Activated naive CD4-positive, alpha-beta T cell treated with anti-CD3 and anti-CD28 coated beads, Interleukin-2, amount 50 U/mL, for 72 hours (primary cell): Measurements from ENCODE around the gene SUMF1. TPM values are rescaled to one million over a fixed set of nuclear protein-coding genes. Genes with fewer than 3 reads are reported as not detected.

Experiments used
- ATAC-seq, 2 donors: fragments of 150-1000 bp; cut with Tn5 transposase; 2 replicates each; pipeline ENCODE4 v1.10.0; 2021; ENCODE audit warnings: mild to moderate bottlenecking in 2 of 2, moderate library complexity in 2 of 2
- DNase-seq, 2 donors: peaks; one replicate each; pipeline ENCODE4 v3.0.0; 2021 to 2022; ENCODE audit warnings: low spot score in 2 of 2
- H3K27ac Mint-ChIP-seq, 2 donors: one replicate each; pipeline ENCODE4 v1.8.0; 2022; ENCODE audit warnings: mild to moderate bottlenecking in 2 of 2, mixed read lengths in 2 of 2
- H3K36me3 Mint-ChIP-seq, 2 donors: one replicate each; pipeline ENCODE4 v1.8.0; 2022; ENCODE audit warnings: mixed read lengths in 2 of 2
- H3K9me3 Mint-ChIP-seq, 2 donors: one replicate each; pipeline ENCODE4 v1.8.0; 2022; ENCODE audit warnings: mixed read lengths in 2 of 2
- total RNA-seq, 2 donors: library from RNA; stranded (reverse); gene quantifications; one replicate each; pipeline ENCODE4 v1.2.3, GENCODE V29; 2022

Gene SUMF1
- total RNA-seq, 2 donors from 2014 or later = 4.8 to 6.2 TPM

DNA sequence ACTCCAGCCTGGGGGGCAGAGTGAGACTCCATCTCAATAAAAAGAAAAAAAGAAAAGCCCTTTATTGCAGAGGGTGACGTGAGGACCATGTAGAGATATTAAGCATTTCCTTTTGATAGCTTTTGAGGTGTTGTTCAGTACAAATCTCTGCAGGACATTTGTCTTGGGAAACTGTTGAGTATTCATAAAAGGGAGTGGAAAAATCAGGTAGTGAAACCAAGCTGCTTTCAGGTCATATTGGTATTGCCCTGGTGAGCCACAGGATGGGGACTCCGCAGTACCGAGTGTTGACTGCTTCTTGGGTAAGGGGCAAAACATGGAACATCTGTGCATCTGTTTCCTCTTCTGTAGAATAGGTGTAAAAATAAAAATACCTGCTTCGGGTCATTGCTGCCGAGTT lies 36.0 kb upstream of the SUMF1 start:
- Mint-ChIP-seq H3K9me3 (no peaks in the 10 kb centered on the region), H3K36me3 (no peaks in the 10 kb centered on the region), H3K27ac (peak overlapping the region in 1 of 2 donors; percentile 87)
- ATAC-seq (no peak), DNase-seq (no peak)

DNA sequence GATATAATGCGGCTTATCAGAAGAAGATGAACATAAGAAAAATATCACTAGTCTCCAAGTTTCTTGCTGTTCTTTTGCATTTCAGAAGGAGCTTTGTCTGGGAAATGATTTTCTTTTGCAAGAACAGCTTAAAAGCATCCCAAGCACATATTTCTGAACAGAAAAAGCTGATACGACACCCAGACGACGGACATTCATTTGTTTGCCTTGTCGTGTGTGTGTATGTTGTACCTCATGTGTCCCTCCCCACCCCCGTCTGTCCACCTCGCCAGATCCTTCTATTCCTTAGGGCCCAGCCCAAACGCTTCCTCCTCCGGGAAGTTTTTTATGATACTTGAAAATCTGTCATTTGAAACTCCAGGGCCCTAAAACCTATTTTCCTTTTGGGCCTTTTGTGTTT lies 34.9 kb upstream of the SUMF1 start:
- H3K27ac Mint-ChIP-seq = no peak overlapping the region
- H3K9me3 Mint-ChIP-seq = no peaks in the 10 kb centered on the region
- no peaks in the 10 kb centered on the region for H3K36me3 Mint-ChIP-seq
- ATAC-seq (no peak), DNase-seq (no peak)

DNA sequence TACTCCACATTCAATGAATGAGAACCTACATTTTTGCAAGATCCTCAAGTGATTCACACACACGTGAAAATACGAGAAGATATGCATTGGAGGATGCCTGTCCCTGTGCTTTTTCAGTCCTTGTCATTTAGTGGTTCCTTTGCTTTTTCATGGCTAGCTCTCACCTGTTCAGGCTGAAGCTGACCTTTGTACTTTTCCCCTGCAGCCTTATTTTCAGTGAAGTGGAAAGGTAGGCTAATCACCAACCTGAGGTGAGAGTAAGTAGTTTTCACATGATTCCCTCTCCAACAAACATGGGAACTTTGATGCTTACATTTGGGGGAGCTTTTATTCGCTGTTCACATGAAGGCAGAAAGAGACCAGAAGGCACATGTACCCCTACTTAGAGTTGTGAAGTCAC lies 34.4 kb upstream of the SUMF1 start:
- DNase-seq = no peak
- Mint-ChIP-seq H3K9me3 (no peaks in the 10 kb centered on the region), H3K36me3 (no peaks in the 10 kb centered on the region), H3K27ac (no peak overlapping the region)
- no peak for ATAC-seq

DNA sequence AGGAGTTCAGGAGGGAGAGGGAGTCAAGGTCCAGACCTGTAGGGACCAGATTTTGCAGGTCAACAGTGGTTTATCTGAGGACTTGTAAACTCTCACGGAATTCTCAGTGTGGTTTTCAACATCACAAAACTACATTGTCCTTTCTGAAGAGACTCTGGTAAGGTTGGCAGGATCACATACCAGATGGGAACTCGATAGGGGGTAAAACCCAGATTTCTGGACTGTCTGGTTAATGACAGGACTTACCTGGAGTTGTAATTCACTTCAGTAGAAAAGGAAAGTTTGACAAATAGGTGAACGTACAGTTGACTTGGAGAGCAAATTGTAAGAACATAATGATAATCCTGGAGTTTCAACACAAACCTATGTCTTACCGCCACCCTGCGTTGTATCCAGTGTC lies 31.4 kb upstream of the SUMF1 start:
- ATAC-seq = no peak
- DNase-seq = no peak
- Mint-ChIP-seq H3K27ac (no peak overlapping the region), H3K9me3 (no peaks in the 10 kb centered on the region), H3K36me3 (peaks cover 0 to 13% of the 10 kb centered on the region in 2 donors)

DNA sequence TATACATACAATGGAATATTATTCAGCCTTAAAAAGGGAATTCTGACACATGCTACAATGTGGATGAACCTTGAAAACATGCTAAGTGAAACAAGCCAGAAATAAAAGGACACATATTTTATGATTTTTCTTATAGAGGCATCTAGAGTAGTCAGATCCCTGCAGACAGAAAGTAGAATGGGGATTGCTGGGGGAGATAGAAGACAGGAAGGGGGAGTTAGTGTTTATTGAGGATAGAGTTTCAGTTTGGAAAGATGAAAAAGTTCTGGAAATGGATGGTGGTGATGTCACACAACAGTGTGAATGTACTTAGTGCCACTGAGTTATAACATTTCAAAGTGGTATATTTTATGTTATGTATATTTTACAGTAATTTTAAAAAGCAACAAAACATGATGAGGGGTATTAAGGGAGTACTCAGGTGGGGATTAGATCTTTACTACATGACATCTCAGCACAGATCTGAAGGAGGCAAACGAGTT lies 30.8 kb upstream of the SUMF1 start:
- H3K9me3 Mint-ChIP-seq = no peaks in the 10 kb centered on the region
- DNase-seq (no peak), ATAC-seq (no peak)
- peak overlapping the region in 1 of 2 donors; percentile 56 for H3K27ac Mint-ChIP-seq
- peaks cover 0 to 13% of the 10 kb centered on the region in 2 donors for H3K36me3 Mint-ChIP-seq

DNA sequence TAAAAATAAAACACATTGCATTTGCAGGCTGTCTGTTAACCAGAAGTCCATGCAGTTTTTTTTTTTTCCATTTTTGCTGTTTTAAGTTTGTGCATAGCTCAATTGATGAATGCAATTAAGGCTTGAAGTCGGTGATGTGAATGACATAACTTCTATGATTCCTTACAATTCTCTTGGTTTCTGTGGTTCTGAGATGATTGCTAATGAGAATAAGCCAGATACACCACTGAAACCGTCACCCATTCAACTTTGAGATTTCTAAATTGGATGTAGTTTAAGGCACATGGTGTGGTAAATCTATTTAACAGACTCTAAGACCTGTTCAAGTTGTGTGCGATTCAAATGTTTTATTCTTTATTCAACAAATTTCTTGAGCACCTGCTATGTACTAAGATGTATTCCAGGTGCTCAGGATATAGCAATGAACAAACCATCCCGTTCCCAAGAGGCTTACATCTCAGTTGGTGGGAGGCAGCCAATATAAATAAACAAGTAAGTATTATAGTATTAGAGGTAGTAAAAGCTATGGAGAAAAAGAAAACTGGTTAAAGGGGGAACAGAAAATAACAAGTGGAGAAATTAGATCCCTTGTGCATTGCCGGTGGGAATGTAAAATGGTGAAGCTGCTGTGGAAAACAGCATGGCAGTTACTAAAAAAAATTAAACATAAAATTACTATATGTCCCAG lies 30.1 kb upstream of the SUMF1 start:
- H3K9me3 Mint-ChIP-seq = no peaks in the 10 kb centered on the region
- no peak for DNase-seq
- no peak overlapping the region for H3K27ac Mint-ChIP-seq
- H3K36me3 Mint-ChIP-seq = peaks cover 0 to 13% of the 10 kb centered on the region in 2 donors
- ATAC-seq = no peak

DNA sequence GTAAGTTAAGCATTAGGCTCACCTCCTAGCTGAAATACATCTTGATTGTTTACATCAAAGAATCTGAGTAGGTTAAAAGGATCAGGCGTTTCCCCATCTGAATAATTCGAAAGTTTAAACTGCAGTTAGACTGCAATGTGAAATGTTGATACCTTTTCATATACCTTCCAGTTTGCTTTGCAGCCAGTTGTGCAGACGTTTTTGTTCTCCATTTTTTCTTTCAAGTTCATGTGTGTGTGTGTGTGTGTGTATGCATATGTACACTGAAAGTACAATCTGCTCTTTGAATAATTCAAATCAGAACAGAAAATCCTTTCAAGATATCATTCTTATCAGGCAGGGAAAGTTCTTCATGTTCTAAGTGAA lies 29.0 kb upstream of the SUMF1 start:
- Mint-ChIP-seq H3K27ac (peak overlapping the region in 1 of 2 donors; percentile 85), H3K36me3 (peaks cover 0 to 13% of the 10 kb centered on the region in 2 donors)
- DNase-seq = no peak

DNA sequence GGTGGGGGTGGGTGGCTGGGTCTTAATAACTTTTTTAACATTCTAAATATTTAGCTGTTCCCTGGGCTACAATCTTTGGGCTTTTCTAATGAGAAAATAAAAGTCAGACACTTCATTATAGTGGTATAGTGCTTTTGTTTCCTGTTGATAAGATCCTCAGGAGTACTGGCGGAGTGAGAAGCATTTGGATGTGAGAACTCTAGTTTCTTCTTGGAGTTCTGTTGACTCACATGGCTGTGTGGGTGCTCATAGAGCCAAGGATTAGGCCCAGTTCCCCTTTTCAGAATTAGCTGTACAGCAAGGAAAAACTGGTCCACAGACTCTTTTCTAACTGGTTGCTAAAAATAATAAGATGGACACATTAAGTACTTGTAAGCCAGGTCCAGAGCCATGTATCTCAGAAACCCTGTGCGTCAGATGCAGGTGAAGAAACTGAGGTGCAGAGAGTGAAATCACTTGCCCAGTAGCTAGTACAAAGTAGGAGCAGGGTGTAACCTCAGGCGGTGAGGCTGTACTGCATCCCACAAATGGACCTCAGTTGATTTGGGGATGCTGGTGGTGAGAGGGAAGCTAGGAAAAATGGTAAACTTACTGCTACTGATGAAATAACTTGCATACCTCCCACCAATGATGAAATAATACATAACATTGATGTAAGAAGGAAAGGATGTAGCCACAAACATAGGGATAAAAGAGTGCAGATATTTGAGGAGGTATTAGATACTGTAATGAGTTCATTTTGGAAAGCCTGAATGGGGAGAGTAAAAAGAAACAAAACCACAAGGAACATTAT lies 28.4 kb upstream of the SUMF1 start:
- Mint-ChIP-seq H3K9me3 (no peaks in the 10 kb centered on the region), H3K36me3 (peaks cover 0 to 13% of the 10 kb centered on the region in 2 donors), H3K27ac (peak overlapping the region; percentile 6 to 93)
- DNase-seq = no peak
- ATAC-seq = peak in 1 of 2 donors; percentile 1

More for the DNA sequence above, 29.0 kb upstream of the SUMF1 start:
- H3K9me3 Mint-ChIP-seq = no peaks in the 10 kb centered on the region
- peak in 1 of 2 donors; percentile 54 for ATAC-seq

DNA sequence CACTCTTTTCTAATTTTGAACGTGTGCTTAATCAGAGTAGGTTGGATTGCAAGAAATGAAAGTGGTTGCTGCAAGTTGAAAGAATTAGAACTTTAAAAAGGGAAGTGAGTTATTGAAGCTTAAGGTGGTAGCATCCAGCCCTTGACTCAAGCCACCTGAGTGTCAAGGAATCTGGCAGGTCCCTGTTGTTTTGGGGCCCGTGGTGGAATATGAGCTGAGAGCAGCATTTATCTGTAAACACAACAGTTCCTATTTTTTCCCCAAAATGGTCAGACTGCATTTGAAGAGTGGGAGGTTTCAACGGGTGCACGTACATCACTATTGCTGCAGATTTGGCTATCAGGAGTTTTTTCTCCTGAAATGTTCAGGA lies 27.8 kb upstream of the SUMF1 start:
- DNase-seq (no peak), ATAC-seq (no peak)
- Mint-ChIP-seq H3K9me3 (no peaks in the 10 kb centered on the region), H3K27ac (peak overlapping the region; percentile 93 to 95), H3K36me3 (peaks cover 0 to 13% of the 10 kb centered on the region in 2 donors)

DNA sequence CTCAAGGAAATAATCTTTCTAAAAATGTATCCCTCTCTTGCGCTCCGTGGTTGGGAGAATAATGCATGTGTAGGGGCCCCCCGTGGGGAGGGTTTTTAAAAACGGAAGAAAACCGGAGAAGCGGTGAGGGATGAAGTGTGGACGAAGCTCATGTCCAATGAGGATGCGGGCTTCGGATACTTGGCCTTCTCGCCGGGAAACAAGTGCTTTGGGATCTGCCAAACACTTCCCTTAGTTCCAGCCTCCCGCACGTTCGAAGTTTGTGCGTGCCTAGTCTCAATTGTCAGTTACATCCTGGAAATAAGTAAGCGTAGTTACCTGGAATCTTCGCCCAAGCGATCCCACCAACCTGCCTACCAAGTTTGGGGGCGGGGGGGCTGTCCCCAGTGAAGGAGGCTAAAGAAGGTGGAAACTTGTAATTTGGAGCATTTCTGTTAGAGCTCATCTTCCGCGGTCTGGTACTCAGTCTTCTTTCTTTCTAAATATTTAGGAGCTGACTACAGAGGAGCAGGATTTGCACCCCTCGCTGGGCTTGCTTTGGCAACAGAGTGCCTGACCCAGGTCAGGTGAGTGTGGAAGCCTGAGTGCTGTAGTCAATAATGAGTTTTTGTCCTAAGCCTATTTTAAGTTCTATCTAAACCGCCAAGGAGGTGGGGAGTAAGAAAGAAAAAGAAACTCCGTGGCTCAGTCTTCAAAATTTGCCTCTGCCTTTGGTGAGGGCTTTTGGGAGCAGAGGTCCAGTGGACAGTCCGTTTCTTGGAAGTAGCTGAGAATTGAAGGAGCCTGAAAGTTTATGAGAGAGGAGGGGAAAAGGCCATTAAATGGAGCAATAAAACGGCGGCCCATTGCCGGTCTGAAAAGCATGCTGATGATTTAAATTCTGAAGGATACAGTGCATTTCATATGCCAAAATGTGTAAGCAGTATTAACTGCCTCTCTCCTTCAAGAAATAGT lies 27.1 kb upstream of the SUMF1 start:
- Mint-ChIP-seq H3K27ac (peak overlapping the region; percentile 93 to 95), H3K9me3 (no peaks in the 10 kb centered on the region), H3K36me3 (peaks cover 0 to 13% of the 10 kb centered on the region in 2 donors)
- no peak for ATAC-seq
- peak in 1 of 2 donors; percentile 14 for DNase-seq

DNA sequence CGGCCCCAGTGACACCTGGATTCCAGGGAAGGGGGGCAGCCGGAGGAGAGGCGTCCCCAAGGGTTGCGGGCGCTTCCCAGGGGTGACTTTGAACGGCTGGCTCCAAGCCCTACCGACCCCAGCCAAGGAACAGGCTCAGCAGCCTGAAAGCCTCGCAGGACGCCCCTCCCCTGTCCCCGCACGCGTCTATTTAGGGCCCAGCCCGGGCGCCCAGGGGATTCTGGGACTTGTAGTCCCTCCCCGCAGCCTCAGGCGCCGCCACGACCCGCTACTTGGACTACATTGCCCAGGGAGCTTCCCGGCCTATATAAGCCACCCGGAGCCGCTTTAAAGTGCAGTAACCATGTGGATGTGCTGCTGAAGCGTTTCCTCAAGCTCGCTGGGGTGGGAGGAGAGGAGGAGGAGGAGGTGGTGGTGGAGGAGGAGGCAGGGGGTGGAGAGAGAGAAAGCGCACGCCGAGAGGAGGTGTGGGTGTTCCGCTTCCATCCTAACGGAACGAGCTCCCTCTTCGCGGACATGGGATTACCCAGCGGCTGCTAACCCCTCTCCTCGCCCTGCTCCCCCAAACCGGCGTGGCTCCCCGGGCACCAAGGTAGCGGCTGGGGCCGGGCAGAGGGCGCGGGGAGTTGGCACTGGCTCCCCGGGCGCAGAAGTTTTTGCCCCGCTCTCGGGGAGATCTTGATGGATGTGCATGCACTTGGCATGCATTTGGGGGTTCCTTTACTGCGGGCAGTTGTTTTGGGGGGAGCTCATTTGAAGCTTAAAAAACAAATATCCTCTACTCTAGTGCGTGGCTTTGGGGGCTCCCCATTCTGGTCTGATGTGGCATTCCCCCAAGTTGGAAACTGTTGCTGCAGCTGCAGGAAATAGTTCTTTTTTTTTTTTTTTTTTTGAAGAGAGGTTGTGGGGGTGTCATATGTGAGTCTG lies 26.2 kb upstream of the SUMF1 start, which contains the start of gene ITPR1:
TSS of gene ITPR1 (plus strand) at position 335 of the 927 bp plus-strand sequence. CDS start 23,144 bp downstream, outside the sequence.
- Mint-ChIP-seq H3K36me3 (peaks cover 0 to 13% of the 10 kb centered on the region in 2 donors), H3K27ac (peak within 1 kb of the TSS; percentile 93 to 95), H3K9me3 (no peaks in the 10 kb centered on the region)
- DNase-seq = peak; percentile 94 to 97
- peak; percentile 89 to 94 for ATAC-seq

DNA sequence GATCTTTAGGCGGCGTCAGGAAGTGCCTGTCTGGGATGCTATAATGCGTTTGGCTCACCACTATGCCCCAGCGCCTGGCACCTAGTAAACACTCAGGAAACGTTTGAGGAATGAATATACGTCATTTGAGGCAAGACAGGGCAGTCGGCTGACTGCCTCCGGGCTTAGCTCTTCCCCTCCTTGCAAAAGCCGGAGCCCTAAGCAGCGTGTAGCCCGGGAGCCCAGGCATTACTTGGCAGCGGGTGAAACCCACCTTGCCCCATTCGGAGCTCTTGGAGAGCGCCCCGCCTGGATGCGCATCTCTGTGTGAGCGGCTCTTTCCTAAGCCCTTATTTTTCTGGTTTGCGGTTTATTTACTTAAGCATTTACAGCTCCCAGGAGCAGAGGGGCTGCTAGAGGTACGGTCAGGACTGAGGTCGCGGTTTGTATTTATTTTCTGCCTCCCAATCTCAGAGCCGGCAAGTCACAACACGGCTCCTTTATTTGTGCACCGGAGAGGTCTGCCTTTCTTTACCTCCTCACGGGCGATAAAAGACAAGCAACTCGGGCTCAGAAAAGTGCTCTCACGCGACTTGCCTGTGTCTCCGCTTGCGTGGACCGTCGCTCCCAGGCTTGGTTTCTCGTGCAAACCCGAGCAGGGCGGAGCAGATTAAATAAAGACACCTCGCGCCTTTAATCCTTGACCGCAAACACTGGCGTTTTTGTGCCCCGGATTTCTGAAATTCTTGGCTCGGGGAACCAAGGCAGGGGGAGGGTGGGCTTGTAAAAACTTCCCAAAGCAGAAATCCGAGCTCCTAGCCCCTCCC lies 25.3 kb upstream of the SUMF1 start:
- peak in 1 of 2 donors; percentile 26 for ATAC-seq
- H3K36me3 Mint-ChIP-seq = peaks cover 0 to 13% of the 10 kb centered on the region in 2 donors
- H3K9me3 Mint-ChIP-seq = no peaks in the 10 kb centered on the region
- peak in 1 of 2 donors; percentile 23 for DNase-seq
- peak overlapping the region; percentile 93 to 94 for H3K27ac Mint-ChIP-seq

DNA sequence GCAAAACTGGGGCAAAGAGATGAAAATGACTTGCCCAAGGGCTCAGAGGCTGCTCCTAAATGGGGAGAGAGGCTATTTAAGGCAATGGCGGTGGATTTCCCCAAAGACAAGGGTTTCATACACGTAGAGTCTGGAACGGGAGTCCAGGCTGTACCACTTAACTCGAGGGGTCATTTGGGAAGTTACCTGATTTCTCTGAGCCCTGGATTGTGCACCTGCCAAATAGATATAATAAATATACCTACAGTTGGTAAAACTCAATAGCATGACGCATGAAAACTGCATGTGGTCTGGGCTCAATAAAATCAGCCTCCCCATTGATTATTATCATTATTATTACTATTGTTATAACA lies 24.8 kb upstream of the SUMF1 start:
- Mint-ChIP-seq H3K9me3 (no peaks in the 10 kb centered on the region), H3K27ac (no peak overlapping the region), H3K36me3 (peaks cover 0 to 13% of the 10 kb centered on the region in 2 donors)
- no peak for ATAC-seq
- DNase-seq = no peak

DNA sequence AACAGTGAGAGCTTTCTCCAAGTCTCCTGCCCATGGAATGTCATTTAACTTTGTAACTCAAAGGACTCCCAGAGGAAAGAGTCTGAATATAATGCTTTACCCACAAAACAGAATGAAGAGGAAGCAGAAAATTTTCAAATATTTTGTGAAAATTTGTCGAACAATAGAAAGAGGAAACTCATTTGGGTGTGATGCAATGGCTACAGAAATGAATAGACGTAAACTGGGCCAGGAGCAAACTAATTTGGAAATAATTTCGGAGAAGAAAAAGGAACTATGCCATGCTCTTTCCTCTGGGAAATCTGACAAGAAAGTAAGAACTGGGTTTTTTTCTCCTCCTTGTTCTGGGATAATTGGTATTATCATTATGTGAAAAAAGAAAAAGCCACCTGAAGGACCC lies 11.2 kb upstream of the SUMF1 start:
- Mint-ChIP-seq H3K9me3 (no peaks in the 10 kb centered on the region), H3K36me3 (no peaks in the 10 kb centered on the region), H3K27ac (no peak overlapping the region)
- ATAC-seq (no peak), DNase-seq (no peak)

DNA sequence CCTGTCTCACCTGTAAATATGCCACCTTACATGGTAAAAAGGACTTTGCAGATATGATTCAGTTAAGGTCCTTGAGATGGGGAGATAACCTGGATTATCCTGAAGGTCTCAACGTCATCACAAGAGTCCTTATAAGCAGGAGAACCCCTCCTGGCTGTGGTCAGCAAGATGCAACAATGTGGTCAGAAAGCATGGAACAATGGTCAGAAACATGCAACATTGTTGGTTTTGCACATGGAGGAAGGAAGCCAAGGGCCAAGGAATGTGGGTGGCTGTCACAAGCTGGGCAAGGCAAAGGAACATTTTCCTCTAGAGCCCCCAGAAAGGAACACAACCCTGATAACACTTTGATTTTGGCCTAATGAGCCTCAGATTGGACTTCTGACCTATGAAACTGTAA lies 9.4 kb upstream of the SUMF1 start:
- H3K27ac Mint-ChIP-seq = no peak overlapping the region
- no peaks in the 10 kb centered on the region for H3K36me3 Mint-ChIP-seq
- ATAC-seq (no peak), DNase-seq (no peak)
- H3K9me3 Mint-ChIP-seq = no peaks in the 10 kb centered on the region
